Lower leg skin (tissue), 4 donors: ENCODE results near the gene KCNH5. TPM values are rescaled to one million over a fixed set of nuclear protein-coding genes. Genes with fewer than 3 reads are reported as not detected.

ENCODE experiments used
- DNase-seq, 2 donors: peaks; one replicate each; pipeline ENCODE4 v3.0.0-alpha.2; 2019; ENCODE audit warnings: low spot score in 2 of 2
- H3K4me3 ChIP-seq: fragments of 200-600 bp; sonication (generic); 2 replicates; pipeline ENCODE4 v1.5.1; 2017; ENCODE audit warnings: mild to moderate bottlenecking, low read depth; ENCODE audit not compliant: poor library complexity, severe bottlenecking
- CTCF ChIP-seq, 3 donors: fragments of 450-650 bp; IDR thresholded peaks; one replicate each; pipeline ENCODE4 v1.5.1; 2016; ENCODE audit warnings: antibody characterized with exemption in 3 of 3, mild to moderate bottlenecking in 3 of 3, moderate library complexity in 2 of 3
- POLR2A ChIP-seq, 2 donors: fragments of 450-650 bp; IDR thresholded peaks; one replicate each; pipeline ENCODE4 v1.6.1; 2016 to 2017; ENCODE audit warnings: antibody characterized with exemption in 2 of 2, mild to moderate bottlenecking in 1 of 2, moderate library complexity in 1 of 2
- WGBS, 2 donors: methylation state at CpG; one replicate each; pipeline ENCODE4 v1.1.5; 2018; 5-methylcytosine and 5-hydroxymethylcytosine counted together
- intact Hi-C: fragments of 100-400 bp; cut with DNase I; formaldehyde crosslinking; loops from one replicate; pipeline ENCODE4 v1.15.0; 2023; ENCODE audit warnings: low total_unique reads
- total RNA-seq, 4 donors: library from RNA; depleted of rRNA; stranded (reverse); fragments of >200 nt; gene quantifications; one replicate each; pipeline ENCODE4 v1.1.0, GENCODE V29; 2016

The KCNH5 gene
- total RNA-seq, 4 donors from 2014 or later, result 0.03 TPM; not detected in 3

DNA sequence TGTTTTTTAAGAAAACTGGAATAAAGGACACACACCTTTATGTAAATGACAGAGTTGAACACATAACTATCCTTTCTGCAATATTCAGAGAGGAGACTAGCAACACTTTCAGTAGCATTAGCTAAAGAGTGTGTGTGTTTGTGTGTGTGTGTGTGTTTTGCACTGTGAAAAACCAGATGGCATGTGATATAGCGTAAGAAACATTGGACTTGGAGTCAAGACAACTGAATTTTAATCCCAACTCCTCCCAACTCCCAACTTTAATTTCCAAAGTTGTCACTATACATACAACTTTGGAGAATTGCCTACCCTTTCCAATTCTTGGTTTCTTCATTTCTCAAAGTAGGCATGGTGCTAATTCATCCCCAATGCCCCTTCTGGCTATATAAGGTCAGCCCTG is 347.8 kb downstream of the KCNH5 start:
- 69 to 74% methylated on average over 1 of the region's 1 CpG for WGBS, 2 donors
- DNase-seq, result no peak
- H3K4me3 ChIP-seq, result no peak overlapping the region
- intact Hi-C loops, result no loop called here
- TF ChIP-seq CTCF (IDR thresholded peaks at IDR 0.05), result no peak
- TF ChIP-seq POLR2A (IDR thresholded peaks at IDR 0.05), result no peak

DNA sequence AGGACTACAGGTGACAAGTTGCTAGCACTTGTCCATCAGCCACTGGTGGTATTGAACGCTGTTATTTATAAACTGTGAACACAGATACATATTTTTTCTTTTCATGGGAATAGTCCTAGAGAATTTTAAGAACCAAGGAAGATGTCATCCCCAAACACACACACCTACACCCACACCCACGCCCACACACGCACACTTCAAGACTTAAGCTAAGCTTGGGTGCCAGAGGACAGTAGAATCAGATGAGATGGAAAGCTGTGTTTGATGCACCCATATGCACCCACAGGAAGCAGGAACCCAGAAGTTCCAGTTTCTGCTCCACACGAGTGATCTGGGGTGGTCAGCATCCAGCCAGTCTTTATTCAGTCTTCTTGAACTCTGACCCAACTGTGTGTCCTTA is 348.3 kb downstream of the KCNH5 start:
- WGBS, 2 donors, result 91 to 95% methylated on average over 4 of the region's 4 CpGs
- intact Hi-C loops, result no loop called here
- no peak for DNase-seq
- H3K4me3 ChIP-seq, result no peak overlapping the region
- TF ChIP-seq POLR2A (IDR thresholded peaks at IDR 0.05) (no peak), CTCF (IDR thresholded peaks at IDR 0.05) (no peak)

DNA sequence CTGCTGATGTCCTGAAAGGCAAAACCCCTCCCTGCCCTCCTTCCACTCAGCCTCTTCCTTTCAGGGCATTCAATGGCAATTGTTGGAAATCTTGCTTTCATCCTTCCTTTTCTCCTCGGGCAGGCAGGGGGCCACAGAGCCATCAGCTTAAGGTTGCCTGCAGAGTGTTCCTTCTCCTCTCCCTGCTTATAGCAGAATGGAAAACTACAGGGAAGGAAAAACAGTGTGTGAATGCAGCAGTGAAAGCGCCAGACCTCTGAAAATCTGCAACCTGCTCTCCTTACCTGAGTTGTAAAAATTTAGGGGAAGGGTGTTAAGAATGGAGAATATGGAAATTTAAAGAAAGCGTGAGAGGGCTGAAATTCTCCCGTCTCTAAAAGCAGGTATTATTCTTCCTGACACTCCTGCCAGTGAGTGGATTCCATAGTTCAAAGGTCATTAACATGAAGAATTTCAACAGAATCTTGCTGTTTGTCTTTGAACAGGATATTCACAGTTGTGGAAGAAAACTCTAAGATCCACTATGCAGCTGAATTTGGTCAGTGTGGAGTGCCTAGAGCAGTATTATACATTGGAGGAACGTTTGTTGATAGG is 348.8 kb downstream of the KCNH5 start:
- intact Hi-C loops, result no loop called here
- TF ChIP-seq CTCF (IDR thresholded peaks at IDR 0.05) (no peak), POLR2A (IDR thresholded peaks at IDR 0.05) (no peak)
- H3K4me3 ChIP-seq, result no peak overlapping the region
- no peak for DNase-seq
- WGBS, 2 donors, result 54 to 64% methylated on average over 5 of the region's 5 CpGs

- H3K4me3 ChIP-seq, result no peak overlapping the region
- intact Hi-C loops, result no loop called here
- WGBS, 2 donors, result 93 to 96% methylated on average over 2 of the region's 2 CpGs
- DNase-seq, result no peak
- no peak for TF ChIP-seq CTCF (IDR thresholded peaks at IDR 0.05)
- no peak for TF ChIP-seq POLR2A (IDR thresholded peaks at IDR 0.05)
Measured at GRCh38 chr14:62694075-62694474, 351.2 kb downstream of the KCNH5 start.

- H3K4me3 ChIP-seq, result no peak overlapping the region
- TF ChIP-seq POLR2A (IDR thresholded peaks at IDR 0.05) (no peak), CTCF (IDR thresholded peaks at IDR 0.05) (no peak)
- 71 to 73% methylated on average over 2 of the region's 2 CpGs for WGBS, 2 donors
- intact Hi-C loops, result no loop called here
- DNase-seq, result no peak
Measured at GRCh38 chr14:62692490-62693106, 352.7 kb downstream of the KCNH5 start.
